ENCODE data around the gene PI4KA. TPM values are rescaled to one million over a fixed set of nuclear protein-coding genes. Genes with fewer than 3 reads are reported as not detected.

PI4KA gene
- total and polyA plus RNA-seq, 2 donors from 2014 or later: 37.3 to 92.8 TPM

GRCh38 chr22:20764729-20765128 is 93.9 kb downstream of the PI4KA start:
- TF ChIP-seq, protein P1, sequence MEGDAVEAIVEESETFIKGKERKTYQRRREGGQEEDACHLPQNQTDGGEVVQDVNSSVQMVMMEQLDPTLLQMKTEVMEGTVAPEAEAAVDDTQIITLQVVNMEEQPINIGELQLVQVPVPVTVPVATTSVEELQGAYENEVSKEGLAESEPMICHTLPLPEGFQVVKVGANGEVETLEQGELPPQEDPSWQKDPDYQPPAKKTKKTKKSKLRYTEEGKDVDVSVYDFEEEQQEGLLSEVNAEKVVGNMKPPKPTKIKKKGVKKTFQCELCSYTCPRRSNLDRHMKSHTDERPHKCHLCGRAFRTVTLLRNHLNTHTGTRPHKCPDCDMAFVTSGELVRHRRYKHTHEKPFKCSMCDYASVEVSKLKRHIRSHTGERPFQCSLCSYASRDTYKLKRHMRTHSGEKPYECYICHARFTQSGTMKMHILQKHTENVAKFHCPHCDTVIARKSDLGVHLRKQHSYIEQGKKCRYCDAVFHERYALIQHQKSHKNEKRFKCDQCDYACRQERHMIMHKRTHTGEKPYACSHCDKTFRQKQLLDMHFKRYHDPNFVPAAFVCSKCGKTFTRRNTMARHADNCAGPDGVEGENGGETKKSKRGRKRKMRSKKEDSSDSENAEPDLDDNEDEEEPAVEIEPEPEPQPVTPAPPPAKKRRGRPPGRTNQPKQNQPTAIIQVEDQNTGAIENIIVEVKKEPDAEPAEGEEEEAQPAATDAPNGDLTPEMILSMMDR (IDR thresholded peaks at IDR 0.05; ENCODE audit: borderline replicate concordance, extremely low read depth, insufficient read depth): no peak
- no peak overlapping the region for H3K9ac ChIP-seq (ENCODE audit: low read length in 3 of 3)
- no peak overlapping the region for H3K27ac ChIP-seq (ENCODE audit: low read depth in 2 of 2, low read length in 2 of 2)
- no peak overlapping the region for H3K4me3 ChIP-seq (ENCODE audit: low read length in 3 of 3)
- peaks cover 5 to 40% (median 27%) of the 10 kb centered on the region in 3 donors for H3K36me3 ChIP-seq (ENCODE audit: control insufficient read depth in 2 of 3, insufficient read depth in 3 of 3, low read length in 3 of 3)
- DNase-seq (no peak), FAIRE-seq (no peak)
- no peaks in the 10 kb centered on the region for H3K4me1 ChIP-seq (ENCODE audit: control insufficient read depth in 2 of 3, insufficient read depth in 2 of 3, low read depth in 1 of 3, low read length in 3 of 3)
- H3K27me3 ChIP-seq (ENCODE audit: control insufficient read depth, insufficient read depth, low read length): no peaks in the 10 kb centered on the region
- intact Hi-C loops (cut with DNase I): no loop called here
- no peaks in the 10 kb centered on the region for H3K9me3 ChIP-seq (ENCODE audit: control insufficient read depth in 2 of 3, insufficient read depth in 1 of 3, low read length in 3 of 3)

DNA sequence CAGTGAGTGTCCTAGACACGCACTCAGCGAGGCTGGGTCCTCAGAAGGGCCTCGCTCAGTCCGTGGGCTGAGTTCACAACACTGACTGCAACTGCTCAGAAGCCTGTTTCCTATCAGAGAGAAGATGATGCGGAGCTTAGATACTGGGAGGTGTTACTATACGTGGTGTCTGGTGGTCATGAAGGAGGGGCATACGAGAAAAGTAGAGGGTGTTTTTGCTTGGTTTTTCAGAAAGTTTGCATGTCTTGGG is 94.2 kb downstream of the PI4KA start:
- Histone ChIP-seq H3K4me3 (ENCODE audit: low read length in 3 of 3) (no peak overlapping the region), H3K9ac (ENCODE audit: low read length in 3 of 3) (no peak overlapping the region), H3K4me1 (ENCODE audit: control insufficient read depth in 2 of 3, insufficient read depth in 2 of 3, low read depth in 1 of 3, low read length in 3 of 3) (no peaks in the 10 kb centered on the region), H3K27ac (ENCODE audit: low read depth in 2 of 2, low read length in 2 of 2) (no peak overlapping the region), H3K9me3 (ENCODE audit: control insufficient read depth in 2 of 3, insufficient read depth in 1 of 3, low read length in 3 of 3) (no peaks in the 10 kb centered on the region), H3K27me3 (ENCODE audit: control insufficient read depth, insufficient read depth, low read length) (no peaks in the 10 kb centered on the region), H3K36me3 (ENCODE audit: control insufficient read depth in 2 of 3, insufficient read depth in 3 of 3, low read length in 3 of 3) (peaks cover 5 to 40% (median 27%) of the 10 kb centered on the region in 3 donors)
- DNase-seq (no peak), FAIRE-seq (no peak)
- TF ChIP-seq, protein P1 (IDR thresholded peaks at IDR 0.05; ENCODE audit: borderline replicate concordance, extremely low read depth, insufficient read depth): no peak
- intact Hi-C loops (cut with DNase I): no loop called here

DNA sequence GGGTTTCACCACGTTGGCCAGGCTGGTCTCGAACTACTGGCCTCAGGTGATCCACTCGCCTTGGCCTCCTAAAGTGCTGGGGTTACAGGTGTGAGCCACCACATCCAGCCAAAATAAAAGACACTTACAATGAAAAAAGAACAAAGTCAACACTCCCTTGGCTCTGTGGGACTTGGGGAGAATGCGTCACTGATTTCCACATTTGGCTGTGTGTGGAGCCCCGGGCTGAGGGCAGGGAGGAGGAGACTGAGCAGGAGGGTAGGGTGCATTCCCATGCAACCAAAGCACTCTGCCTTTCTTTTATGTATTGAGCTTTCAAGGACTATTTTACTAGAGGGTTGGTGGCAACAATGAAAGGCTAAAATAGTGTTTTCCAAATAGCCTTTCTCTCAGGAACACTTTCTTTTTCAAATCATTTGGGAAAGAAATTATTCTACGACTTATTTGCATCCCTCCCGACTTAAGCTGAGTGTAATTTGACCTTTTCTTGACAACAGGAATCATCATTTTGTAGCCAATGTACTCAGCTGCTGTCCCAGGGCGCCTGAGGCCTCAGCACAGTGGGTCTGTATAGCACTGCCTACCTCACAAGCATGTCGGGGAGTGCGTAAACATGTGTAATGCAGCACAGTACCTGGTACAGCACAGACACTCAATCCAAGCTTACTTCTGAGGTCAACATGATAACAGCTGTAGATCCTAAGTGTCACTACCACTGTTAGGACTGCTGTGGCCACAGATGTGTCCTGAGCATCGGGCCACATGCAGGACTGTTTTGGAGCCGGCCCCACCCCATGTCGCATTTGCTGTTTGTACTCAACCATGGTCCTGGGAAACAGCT is 94.8 kb downstream of the PI4KA start:
- FAIRE-seq (no peak), DNase-seq (no peak)
- no peak overlapping the region for H3K4me3 ChIP-seq (ENCODE audit: low read length in 3 of 3)
- no peak overlapping the region for H3K9ac ChIP-seq (ENCODE audit: low read length in 3 of 3)
- H3K4me1 ChIP-seq (ENCODE audit: control insufficient read depth in 2 of 3, insufficient read depth in 2 of 3, low read depth in 1 of 3, low read length in 3 of 3): no peaks in the 10 kb centered on the region
- no peaks in the 10 kb centered on the region for H3K9me3 ChIP-seq (ENCODE audit: control insufficient read depth in 2 of 3, insufficient read depth in 1 of 3, low read length in 3 of 3)
- peaks cover 5 to 40% (median 27%) of the 10 kb centered on the region in 3 donors for H3K36me3 ChIP-seq (ENCODE audit: control insufficient read depth in 2 of 3, insufficient read depth in 3 of 3, low read length in 3 of 3)
- TF ChIP-seq, protein P1 (IDR thresholded peaks at IDR 0.05; ENCODE audit: borderline replicate concordance, extremely low read depth, insufficient read depth): no peak
- no peak overlapping the region for H3K27ac ChIP-seq (ENCODE audit: low read depth in 2 of 2, low read length in 2 of 2)
- intact Hi-C loops (cut with DNase I): no loop called here
- no peaks in the 10 kb centered on the region for H3K27me3 ChIP-seq (ENCODE audit: control insufficient read depth, insufficient read depth, low read length)
